ENCODE data around the gene PEX5. TPM values are rescaled to one million over a fixed set of nuclear protein-coding genes. Genes with fewer than 3 reads are reported as not detected.

PEX5 gene
- total RNA-seq, 6 experiments from 2014 or later = 19.8 to 24.4 (median 22.2) TPM

DNA sequence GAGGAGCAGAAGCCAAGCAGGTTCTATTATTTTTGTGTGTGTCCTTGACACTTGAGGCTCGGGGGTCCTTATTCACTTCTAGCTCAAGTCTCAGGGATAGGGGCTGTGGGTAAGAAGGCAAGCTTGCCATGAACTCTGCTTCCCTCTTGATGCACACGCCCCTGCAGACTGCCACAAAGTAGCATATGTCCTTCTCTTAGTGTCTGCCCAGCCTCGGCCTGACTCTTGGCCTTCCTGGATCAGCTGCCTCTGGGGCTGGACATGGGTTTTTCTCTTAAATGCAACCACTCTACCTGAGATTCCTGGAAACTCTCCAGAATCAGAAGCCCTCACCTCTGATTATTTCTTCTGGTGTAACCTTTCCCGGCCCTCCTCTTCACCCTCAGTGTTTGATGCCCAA, 28.2 kb upstream of the PEX5 start:
- Mint-ChIP-seq H3K36me3 (ENCODE audit: low read depth) (no peaks in the 10 kb centered on the region), H3K9me3 (peaks cover under 1% of the 10 kb centered on the region; the same call in 1 of the 2 replicates), H3K4me1 (ENCODE audit: low read depth) (peaks cover 5% of the 10 kb centered on the region; the same call in 1 of the 2 replicates), H3K27me3 (ENCODE audit: insufficient read depth) (peaks cover 10% of the 10 kb centered on the region), H3K27ac (no peak overlapping the region), H3K4me3 (no peak overlapping the region)
- no peak for DNase-seq
- TF ChIP-seq, protein P1, sequence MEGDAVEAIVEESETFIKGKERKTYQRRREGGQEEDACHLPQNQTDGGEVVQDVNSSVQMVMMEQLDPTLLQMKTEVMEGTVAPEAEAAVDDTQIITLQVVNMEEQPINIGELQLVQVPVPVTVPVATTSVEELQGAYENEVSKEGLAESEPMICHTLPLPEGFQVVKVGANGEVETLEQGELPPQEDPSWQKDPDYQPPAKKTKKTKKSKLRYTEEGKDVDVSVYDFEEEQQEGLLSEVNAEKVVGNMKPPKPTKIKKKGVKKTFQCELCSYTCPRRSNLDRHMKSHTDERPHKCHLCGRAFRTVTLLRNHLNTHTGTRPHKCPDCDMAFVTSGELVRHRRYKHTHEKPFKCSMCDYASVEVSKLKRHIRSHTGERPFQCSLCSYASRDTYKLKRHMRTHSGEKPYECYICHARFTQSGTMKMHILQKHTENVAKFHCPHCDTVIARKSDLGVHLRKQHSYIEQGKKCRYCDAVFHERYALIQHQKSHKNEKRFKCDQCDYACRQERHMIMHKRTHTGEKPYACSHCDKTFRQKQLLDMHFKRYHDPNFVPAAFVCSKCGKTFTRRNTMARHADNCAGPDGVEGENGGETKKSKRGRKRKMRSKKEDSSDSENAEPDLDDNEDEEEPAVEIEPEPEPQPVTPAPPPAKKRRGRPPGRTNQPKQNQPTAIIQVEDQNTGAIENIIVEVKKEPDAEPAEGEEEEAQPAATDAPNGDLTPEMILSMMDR (IDR thresholded peaks at IDR 0.05) = no peak

- no peak overlapping the region for H3K27ac Mint-ChIP-seq
- TF ChIP-seq, protein P1 (IDR thresholded peaks at IDR 0.05) = no peak
- peak; percentile 25 for DNase-seq
- no peaks in the 10 kb centered on the region; the same call in 1 of the 2 replicates for H3K36me3 Mint-ChIP-seq (ENCODE audit: low read depth)
- H3K9me3 Mint-ChIP-seq = peaks cover 6% of the 10 kb centered on the region
- H3K4me3 Mint-ChIP-seq = no peak overlapping the region
- 0 out of 2 replicates have a peak, but pooled peaks cover 5% of the 10 kb centered on the region for H3K4me1 Mint-ChIP-seq (ENCODE audit: low read depth)
- peaks cover 13% of the 10 kb centered on the region for H3K27me3 Mint-ChIP-seq (ENCODE audit: insufficient read depth)
These were observed 27.7 kb upstream of the PEX5 start for GRCh38 chr12:7161811-7162210.

- Mint-ChIP-seq H3K27ac (no peak overlapping the region), H3K9me3 (peaks cover 15% of the 10 kb centered on the region), H3K36me3 (ENCODE audit: low read depth) (peaks cover 8% of the 10 kb centered on the region; the same call in 1 of the 2 replicates), H3K4me1 (ENCODE audit: low read depth) (0 out of 2 replicates have a peak, but pooled peaks cover 5% of the 10 kb centered on the region), H3K27me3 (ENCODE audit: insufficient read depth) (peaks cover 14% of the 10 kb centered on the region), H3K4me3 (no peak overlapping the region)
- no peak for DNase-seq
- TF ChIP-seq, protein P1 (IDR thresholded peaks at IDR 0.05) = peak; percentile 65
These were observed 26.8 kb upstream of the PEX5 start for GRCh38 chr12:7162691-7163114.

DNA sequence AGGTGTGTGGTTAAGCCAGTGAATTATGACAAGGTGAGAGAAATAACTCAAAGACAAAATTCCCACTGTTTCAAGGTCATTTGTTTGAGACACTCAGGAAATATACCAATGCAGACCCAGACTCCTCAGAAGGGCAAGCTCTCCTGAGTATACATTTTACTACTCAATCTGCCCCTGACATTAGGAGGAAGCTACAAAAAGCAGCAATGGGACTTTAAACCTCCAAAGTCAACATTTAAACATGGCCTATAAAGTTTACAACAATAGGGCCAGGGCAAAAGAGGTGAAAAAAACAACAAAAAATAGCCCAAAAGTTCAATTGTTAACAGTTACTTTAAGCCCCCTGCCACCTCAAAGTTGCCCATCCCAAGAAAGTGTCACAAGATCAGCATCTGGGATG, 19.5 kb upstream of the PEX5 start:
- H3K27me3 Mint-ChIP-seq (ENCODE audit: insufficient read depth) = peaks cover 3% of the 10 kb centered on the region; the same call in 1 of the 2 replicates
- no peak overlapping the region for H3K4me3 Mint-ChIP-seq
- DNase-seq = no peak
- H3K4me1 Mint-ChIP-seq (ENCODE audit: low read depth) = peaks cover 4% of the 10 kb centered on the region
- peaks cover 33% of the 10 kb centered on the region for H3K36me3 Mint-ChIP-seq (ENCODE audit: low read depth)
- TF ChIP-seq, protein P1 (IDR thresholded peaks at IDR 0.05) = no peak
- no peak overlapping the region for H3K27ac Mint-ChIP-seq
- H3K9me3 Mint-ChIP-seq = peaks cover 73% of the 10 kb centered on the region

GRCh38 chr12:7171854-7172253, 17.6 kb upstream of the PEX5 start:
- TF ChIP-seq, protein P1 (IDR thresholded peaks at IDR 0.05) = no peak
- Mint-ChIP-seq H3K4me1 (ENCODE audit: low read depth) (peaks cover 18% of the 10 kb centered on the region), H3K36me3 (ENCODE audit: low read depth) (peaks cover 33% of the 10 kb centered on the region), H3K9me3 (peaks cover 71% of the 10 kb centered on the region), H3K4me3 (no peak overlapping the region), H3K27me3 (ENCODE audit: insufficient read depth) (no peaks in the 10 kb centered on the region; the same call in 1 of the 2 replicates), H3K27ac (no peak overlapping the region)
- DNase-seq = no peak

All from HFFc6 (cell line).